ENCODE data around the gene STUM.

DNA sequence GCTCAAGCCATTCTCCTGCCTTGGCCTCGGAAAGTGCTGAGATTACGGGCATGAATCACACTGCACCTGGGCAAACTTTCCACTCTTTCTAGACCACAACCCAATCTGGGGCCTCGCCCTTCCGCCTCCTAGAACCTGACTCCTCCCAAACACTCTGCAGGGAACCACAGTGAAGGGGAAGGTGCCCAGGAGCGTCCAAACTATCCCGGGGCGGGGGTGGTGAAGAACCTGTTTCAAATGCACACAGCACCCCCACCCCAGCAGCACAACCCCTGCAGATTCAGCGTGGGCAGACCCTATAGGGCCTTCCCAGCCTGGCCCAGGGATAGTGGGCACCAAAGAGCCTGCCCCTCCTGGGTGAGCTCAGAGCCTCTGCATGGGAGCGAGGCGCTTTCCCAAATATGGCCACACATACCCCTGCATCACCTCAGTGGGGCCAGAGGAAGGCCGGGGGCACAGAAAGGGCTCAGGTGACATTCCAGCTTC lies 86.9 kb downstream of the STUM start:
- TF ChIP-seq POLR2AphosphoS5 (IDR thresholded peaks at IDR 0.05; ENCODE audit: low read depth, low read length) (no peak), FOXJ3 (CRISPR knock-in tag; IDR thresholded peaks at IDR 0.05) (no peak), EP300 (IDR thresholded peaks at IDR 0.05; ENCODE audit: borderline replicate concordance in 1 of 2, low read depth in 1 of 2, low read length in 1 of 2) (no peak), YY1 (IDR thresholded peaks at IDR 0.05; ENCODE audit: low read depth) (no peak), TAF1 (IDR thresholded peaks at IDR 0.05; ENCODE audit: borderline replicate concordance, low read depth, low read length) (no peak)
- TF ChIP-seq, protein P1, sequence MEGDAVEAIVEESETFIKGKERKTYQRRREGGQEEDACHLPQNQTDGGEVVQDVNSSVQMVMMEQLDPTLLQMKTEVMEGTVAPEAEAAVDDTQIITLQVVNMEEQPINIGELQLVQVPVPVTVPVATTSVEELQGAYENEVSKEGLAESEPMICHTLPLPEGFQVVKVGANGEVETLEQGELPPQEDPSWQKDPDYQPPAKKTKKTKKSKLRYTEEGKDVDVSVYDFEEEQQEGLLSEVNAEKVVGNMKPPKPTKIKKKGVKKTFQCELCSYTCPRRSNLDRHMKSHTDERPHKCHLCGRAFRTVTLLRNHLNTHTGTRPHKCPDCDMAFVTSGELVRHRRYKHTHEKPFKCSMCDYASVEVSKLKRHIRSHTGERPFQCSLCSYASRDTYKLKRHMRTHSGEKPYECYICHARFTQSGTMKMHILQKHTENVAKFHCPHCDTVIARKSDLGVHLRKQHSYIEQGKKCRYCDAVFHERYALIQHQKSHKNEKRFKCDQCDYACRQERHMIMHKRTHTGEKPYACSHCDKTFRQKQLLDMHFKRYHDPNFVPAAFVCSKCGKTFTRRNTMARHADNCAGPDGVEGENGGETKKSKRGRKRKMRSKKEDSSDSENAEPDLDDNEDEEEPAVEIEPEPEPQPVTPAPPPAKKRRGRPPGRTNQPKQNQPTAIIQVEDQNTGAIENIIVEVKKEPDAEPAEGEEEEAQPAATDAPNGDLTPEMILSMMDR (IDR thresholded peaks at IDR 0.05), result no peak
- TF ChIP-seq, protein P2, sequence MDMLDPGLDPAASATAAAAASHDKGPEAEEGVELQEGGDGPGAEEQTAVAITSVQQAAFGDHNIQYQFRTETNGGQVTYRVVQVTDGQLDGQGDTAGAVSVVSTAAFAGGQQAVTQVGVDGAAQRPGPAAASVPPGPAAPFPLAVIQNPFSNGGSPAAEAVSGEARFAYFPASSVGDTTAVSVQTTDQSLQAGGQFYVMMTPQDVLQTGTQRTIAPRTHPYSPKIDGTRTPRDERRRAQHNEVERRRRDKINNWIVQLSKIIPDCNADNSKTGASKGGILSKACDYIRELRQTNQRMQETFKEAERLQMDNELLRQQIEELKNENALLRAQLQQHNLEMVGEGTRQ (IDR thresholded peaks at IDR 0.05; ENCODE audit: borderline replicate concordance, low read depth, low read length), result no peak
